ENCODE results near the gene SLMAP.

Gene SLMAP

DNA sequence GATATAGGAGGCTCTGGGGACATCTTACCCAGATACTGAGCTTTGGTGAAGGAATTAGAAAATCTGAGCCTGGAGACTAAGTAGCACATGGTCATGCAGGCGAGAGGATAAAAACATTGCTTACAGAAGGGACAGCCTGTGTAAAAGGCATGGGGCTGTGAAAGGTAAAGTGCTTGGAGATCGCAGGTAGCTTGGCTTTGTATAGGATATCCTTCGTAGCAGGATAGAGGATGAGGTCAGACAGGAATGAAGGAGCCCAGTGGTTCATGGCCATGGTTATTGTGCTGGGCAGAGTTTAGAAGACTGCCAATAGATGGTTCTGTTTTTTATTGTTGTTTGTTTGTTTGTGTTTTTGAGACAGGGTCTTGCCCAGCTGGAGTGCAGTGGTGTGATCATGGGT lies 82.5 kb downstream of the SLMAP start:
- Histone ChIP-seq H3K36me3 (ENCODE audit: control insufficient read depth in 2 of 2, insufficient read depth in 2 of 2, low read length in 2 of 2) (no peaks in the 10 kb centered on the region), H3K4me3 (ENCODE audit: low read length in 2 of 2) (no peak overlapping the region), H3K27ac (ENCODE audit: low read depth in 2 of 2, low read length in 2 of 2) (no peak overlapping the region), H3K27me3 (ENCODE audit: control insufficient read depth in 2 of 2, insufficient read depth in 2 of 2, low read length in 2 of 2) (no peaks in the 10 kb centered on the region), H3K4me1 (ENCODE audit: control insufficient read depth in 2 of 2, insufficient read depth in 2 of 2, low read length in 2 of 2) (no peaks in the 10 kb centered on the region), H3K9me3 (ENCODE audit: control insufficient read depth in 2 of 2, low read length in 2 of 2) (no peaks in the 10 kb centered on the region), H3K9ac (ENCODE audit: low read depth in 1 of 2, low read length in 2 of 2) (no peak overlapping the region)

DNA sequence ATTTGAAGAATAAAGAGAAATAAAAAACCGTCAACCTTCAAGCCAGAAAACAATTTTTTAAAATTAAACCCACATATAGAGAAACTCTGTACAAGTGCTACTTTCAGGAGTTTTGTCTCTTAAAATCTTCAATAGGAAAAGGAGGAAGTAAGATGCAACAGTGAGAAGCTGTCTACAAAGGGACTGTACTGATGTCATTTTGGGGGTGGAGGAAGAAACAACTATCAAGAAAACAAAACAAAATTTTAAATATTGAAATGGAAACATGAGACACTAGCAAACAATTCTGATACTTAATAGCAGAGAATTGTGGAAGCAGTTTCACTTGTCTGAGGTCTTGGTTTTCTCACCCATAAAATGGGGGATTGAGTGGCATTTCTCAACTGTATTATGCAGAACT lies 84.4 kb downstream of the SLMAP start:
- H3K27me3 ChIP-seq (ENCODE audit: control insufficient read depth in 2 of 2, insufficient read depth in 2 of 2, low read length in 2 of 2), result no peaks in the 10 kb centered on the region

DNA sequence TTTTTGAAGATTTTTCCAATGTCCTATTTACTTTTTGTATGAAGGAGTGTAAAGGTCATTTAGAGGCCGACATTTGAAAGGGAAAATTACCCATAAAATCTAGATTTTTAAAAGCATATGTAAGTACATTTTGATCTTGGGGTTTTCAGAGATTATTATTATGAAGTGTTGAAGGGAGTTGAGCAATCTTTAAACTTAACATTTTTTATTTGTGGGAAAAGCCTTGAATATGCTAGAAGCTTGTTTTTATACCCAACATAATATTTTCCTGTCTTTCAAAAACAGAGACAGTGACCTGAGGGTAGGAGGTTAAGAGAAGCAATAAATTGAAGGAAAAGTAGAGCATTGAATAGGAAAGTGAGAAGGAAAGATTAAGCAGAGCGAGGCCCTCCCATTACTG lies 85.7 kb downstream of the SLMAP start:
- H3K4me1 ChIP-seq (ENCODE audit: control insufficient read depth in 2 of 2, insufficient read depth in 2 of 2, low read length in 2 of 2), result no peaks in the 10 kb centered on the region
- no peaks in the 10 kb centered on the region for H3K9me3 ChIP-seq (ENCODE audit: control insufficient read depth in 2 of 2, low read length in 2 of 2)
- no peaks in the 10 kb centered on the region for H3K27me3 ChIP-seq (ENCODE audit: control insufficient read depth in 2 of 2, insufficient read depth in 2 of 2, low read length in 2 of 2)
- H3K9ac ChIP-seq (ENCODE audit: low read depth in 1 of 2, low read length in 2 of 2), result no peak overlapping the region
- H3K27ac ChIP-seq (ENCODE audit: low read depth in 2 of 2, low read length in 2 of 2), result no peak overlapping the region
- H3K36me3 ChIP-seq (ENCODE audit: control insufficient read depth in 2 of 2, insufficient read depth in 2 of 2, low read length in 2 of 2), result no peaks in the 10 kb centered on the region
- no peak overlapping the region for H3K4me3 ChIP-seq (ENCODE audit: low read length in 2 of 2)

More for the DNA sequence above, 84.4 kb downstream of the SLMAP start:
- H3K27ac ChIP-seq (ENCODE audit: low read depth in 2 of 2, low read length in 2 of 2), result no peak overlapping the region
- no peaks in the 10 kb centered on the region for H3K4me1 ChIP-seq (ENCODE audit: control insufficient read depth in 2 of 2, insufficient read depth in 2 of 2, low read length in 2 of 2)
- H3K4me3 ChIP-seq (ENCODE audit: low read length in 2 of 2), result no peak overlapping the region
- no peaks in the 10 kb centered on the region for H3K9me3 ChIP-seq (ENCODE audit: control insufficient read depth in 2 of 2, low read length in 2 of 2)
- no peak overlapping the region for H3K9ac ChIP-seq (ENCODE audit: low read depth in 1 of 2, low read length in 2 of 2)
- H3K36me3 ChIP-seq (ENCODE audit: control insufficient read depth in 2 of 2, insufficient read depth in 2 of 2, low read length in 2 of 2), result no peaks in the 10 kb centered on the region

DNA sequence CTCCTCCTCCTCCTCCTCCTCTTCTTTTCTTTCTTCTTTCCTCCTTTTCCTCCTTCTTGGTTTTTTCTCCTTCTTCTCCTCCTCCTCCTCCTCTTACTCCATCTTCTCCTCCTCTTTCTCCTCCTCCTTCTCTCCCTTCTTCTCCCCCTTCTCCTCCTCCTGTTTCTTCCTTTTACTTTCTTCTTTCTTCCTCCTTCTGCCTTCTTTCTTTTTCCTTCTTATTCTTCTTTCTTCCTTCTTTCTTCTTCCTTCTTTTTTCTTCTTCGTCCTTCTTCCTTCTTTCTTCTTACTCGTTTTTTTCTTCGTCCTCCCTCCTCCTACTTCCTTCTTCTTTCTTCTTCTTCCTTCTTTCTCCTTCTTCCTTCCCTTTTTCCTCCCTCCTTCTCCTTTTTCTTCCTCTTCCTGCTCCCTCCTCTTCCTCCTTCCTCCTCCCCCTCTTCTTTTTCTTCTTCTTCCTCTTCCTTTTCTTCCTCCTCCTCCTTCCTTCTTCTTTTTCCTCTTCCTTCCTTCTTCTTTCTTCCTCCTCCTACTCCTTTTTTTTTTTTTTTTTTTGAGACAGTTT lies 92.1 kb downstream of the SLMAP start:
- no peak overlapping the region for H3K9ac ChIP-seq (ENCODE audit: low read depth in 1 of 2, low read length in 2 of 2)
- H3K36me3 ChIP-seq (ENCODE audit: control insufficient read depth in 2 of 2, insufficient read depth in 2 of 2, low read length in 2 of 2), result no peaks in the 10 kb centered on the region
- H3K27ac ChIP-seq (ENCODE audit: low read depth in 2 of 2, low read length in 2 of 2), result no peak overlapping the region
- no peaks in the 10 kb centered on the region for H3K27me3 ChIP-seq (ENCODE audit: control insufficient read depth in 2 of 2, insufficient read depth in 2 of 2, low read length in 2 of 2)
- no peak overlapping the region for H3K4me3 ChIP-seq (ENCODE audit: low read length in 2 of 2)
- H3K9me3 ChIP-seq (ENCODE audit: control insufficient read depth in 2 of 2, low read length in 2 of 2), result no peaks in the 10 kb centered on the region
- no peaks in the 10 kb centered on the region for H3K4me1 ChIP-seq (ENCODE audit: control insufficient read depth in 2 of 2, insufficient read depth in 2 of 2, low read length in 2 of 2)

DNA sequence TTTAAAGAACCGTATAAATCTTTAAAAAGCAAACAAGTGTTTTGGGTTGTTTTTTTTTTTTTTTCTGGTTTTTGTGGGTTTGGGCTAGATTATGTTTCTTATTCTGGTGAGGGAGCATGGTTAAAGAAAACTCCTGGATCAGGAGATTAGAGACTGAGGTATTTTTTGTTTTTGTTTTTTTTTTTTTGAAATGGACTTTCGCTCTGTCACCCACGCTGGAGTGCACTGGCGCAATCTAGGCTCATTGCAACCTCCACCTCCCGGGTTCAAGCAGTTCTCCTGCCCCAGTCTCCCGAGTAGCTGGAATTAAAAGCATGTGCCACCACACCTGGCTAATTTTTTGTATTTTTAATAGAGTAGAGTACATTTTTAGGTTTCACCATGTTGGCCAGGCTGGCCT lies 95.2 kb downstream of the SLMAP start:
- Histone ChIP-seq H3K36me3 (ENCODE audit: control insufficient read depth in 2 of 2, insufficient read depth in 2 of 2, low read length in 2 of 2) (no peaks in the 10 kb centered on the region), H3K4me1 (ENCODE audit: control insufficient read depth in 2 of 2, insufficient read depth in 2 of 2, low read length in 2 of 2) (no peaks in the 10 kb centered on the region), H3K4me3 (ENCODE audit: low read length in 2 of 2) (no peak overlapping the region), H3K27me3 (ENCODE audit: control insufficient read depth in 2 of 2, insufficient read depth in 2 of 2, low read length in 2 of 2) (no peaks in the 10 kb centered on the region), H3K27ac (ENCODE audit: low read depth in 2 of 2, low read length in 2 of 2) (no peak overlapping the region), H3K9me3 (ENCODE audit: control insufficient read depth in 2 of 2, low read length in 2 of 2) (no peaks in the 10 kb centered on the region), H3K9ac (ENCODE audit: low read depth in 1 of 2, low read length in 2 of 2) (no peak overlapping the region)

DNA sequence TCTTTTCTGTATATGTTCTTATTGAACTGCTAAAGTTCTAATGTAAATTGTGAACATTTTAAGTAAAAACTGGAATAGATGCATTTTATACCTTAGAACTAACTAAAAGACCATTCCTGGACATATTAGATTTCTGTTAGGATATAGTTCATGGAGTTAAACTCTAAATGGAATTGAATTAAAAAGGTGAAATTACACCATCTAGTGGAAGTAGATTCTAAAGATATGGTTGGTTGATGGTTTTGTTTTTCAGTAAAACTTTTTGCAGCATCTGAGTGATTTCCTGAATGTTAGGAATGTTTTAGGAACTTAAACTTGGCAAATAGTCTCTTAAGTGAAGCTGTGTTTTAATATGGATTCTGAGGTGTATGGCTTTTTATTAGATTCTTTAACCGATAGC lies 96.8 kb downstream of the SLMAP start:
- Histone ChIP-seq H3K36me3 (ENCODE audit: control insufficient read depth in 2 of 2, insufficient read depth in 2 of 2, low read length in 2 of 2) (peaks cover 3% of the 10 kb centered on the region in 2 donors), H3K4me3 (ENCODE audit: low read length in 2 of 2) (no peak overlapping the region), H3K9me3 (ENCODE audit: control insufficient read depth in 2 of 2, low read length in 2 of 2) (no peaks in the 10 kb centered on the region), H3K9ac (ENCODE audit: low read depth in 1 of 2, low read length in 2 of 2) (no peak overlapping the region), H3K4me1 (ENCODE audit: control insufficient read depth in 2 of 2, insufficient read depth in 2 of 2, low read length in 2 of 2) (no peaks in the 10 kb centered on the region), H3K27ac (ENCODE audit: low read depth in 2 of 2, low read length in 2 of 2) (no peak overlapping the region), H3K27me3 (ENCODE audit: control insufficient read depth in 2 of 2, insufficient read depth in 2 of 2, low read length in 2 of 2) (no peaks in the 10 kb centered on the region)

DNA sequence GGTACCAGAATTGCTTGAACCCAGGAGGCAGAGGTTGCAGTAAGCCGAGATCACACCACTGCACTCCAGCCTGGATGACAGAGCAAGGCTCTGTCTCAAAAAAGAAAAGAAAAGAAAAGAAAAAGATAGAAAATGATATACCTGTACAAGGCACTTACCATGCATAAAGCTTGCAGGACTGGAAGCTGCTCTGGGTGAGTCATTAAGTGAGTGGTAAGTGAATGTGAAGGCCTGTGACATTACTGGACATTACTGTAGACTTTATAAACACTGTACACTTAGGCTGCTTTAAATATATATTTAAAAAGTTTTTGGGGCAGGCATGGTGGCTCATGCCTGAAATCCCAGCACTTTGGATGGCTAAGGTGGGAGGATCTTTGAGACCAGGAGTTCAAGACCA lies 99.2 kb downstream of the SLMAP start:
- no peak overlapping the region for H3K9ac ChIP-seq (ENCODE audit: low read depth in 1 of 2, low read length in 2 of 2)
- peaks cover 14 to 16% of the 10 kb centered on the region in 2 donors for H3K36me3 ChIP-seq (ENCODE audit: control insufficient read depth in 2 of 2, insufficient read depth in 2 of 2, low read length in 2 of 2)
- no peak overlapping the region for H3K27ac ChIP-seq (ENCODE audit: low read depth in 2 of 2, low read length in 2 of 2)

DNA sequence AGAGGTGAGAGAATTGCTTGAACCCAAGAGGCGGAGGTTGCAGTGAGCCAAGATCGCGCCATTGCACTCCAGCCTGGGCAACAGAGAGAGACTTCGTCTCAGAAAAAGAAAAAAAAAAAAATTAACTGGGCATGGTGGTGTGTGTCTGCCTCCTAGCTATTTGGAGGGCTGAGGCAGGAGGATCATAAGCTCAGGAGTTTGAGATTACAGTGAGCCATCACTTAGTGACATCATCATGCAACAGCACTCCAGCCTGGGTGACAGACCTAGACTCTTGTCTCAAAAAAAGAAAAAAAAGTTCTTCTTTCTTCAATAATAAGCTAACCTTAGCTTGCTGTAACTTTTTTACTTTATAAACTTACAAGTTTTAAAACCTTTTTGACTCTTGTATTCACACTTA lies 99.8 kb downstream of the SLMAP start:
- H3K9me3 ChIP-seq (ENCODE audit: control insufficient read depth in 2 of 2, low read length in 2 of 2), result no peaks in the 10 kb centered on the region
- no peak overlapping the region for H3K27ac ChIP-seq (ENCODE audit: low read depth in 2 of 2, low read length in 2 of 2)
- peaks cover 16 to 20% of the 10 kb centered on the region in 2 donors for H3K36me3 ChIP-seq (ENCODE audit: control insufficient read depth in 2 of 2, insufficient read depth in 2 of 2, low read length in 2 of 2)
- H3K4me1 ChIP-seq (ENCODE audit: control insufficient read depth in 2 of 2, insufficient read depth in 2 of 2, low read length in 2 of 2), result no peaks in the 10 kb centered on the region
- H3K27me3 ChIP-seq (ENCODE audit: control insufficient read depth in 2 of 2, insufficient read depth in 2 of 2, low read length in 2 of 2), result no peaks in the 10 kb centered on the region
- no peak overlapping the region for H3K4me3 ChIP-seq (ENCODE audit: low read length in 2 of 2)
- H3K9ac ChIP-seq (ENCODE audit: low read depth in 1 of 2, low read length in 2 of 2), result no peak overlapping the region

More for the DNA sequence above, 99.2 kb downstream of the SLMAP start:
- Histone ChIP-seq H3K4me1 (ENCODE audit: control insufficient read depth in 2 of 2, insufficient read depth in 2 of 2, low read length in 2 of 2) (no peaks in the 10 kb centered on the region), H3K27me3 (ENCODE audit: control insufficient read depth in 2 of 2, insufficient read depth in 2 of 2, low read length in 2 of 2) (no peaks in the 10 kb centered on the region), H3K9me3 (ENCODE audit: control insufficient read depth in 2 of 2, low read length in 2 of 2) (no peaks in the 10 kb centered on the region), H3K4me3 (ENCODE audit: low read length in 2 of 2) (no peak overlapping the region)

DNA sequence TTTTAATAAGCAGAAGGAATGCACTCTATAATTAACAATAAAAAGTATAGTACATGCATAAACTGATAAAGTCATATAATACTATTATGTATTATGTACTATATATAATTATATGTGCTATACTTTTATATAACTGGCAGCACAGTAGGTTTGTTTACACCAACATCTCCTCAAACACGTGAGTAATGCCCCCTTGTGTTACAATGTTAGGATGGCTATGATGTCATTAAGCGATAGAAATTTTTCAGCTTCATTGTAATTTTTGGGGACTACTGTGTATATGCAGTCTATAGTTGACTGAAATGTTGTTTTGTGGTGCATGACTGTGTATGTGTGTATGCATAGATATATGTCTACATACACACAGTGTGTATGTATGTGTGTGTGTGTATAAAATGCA lies 100.6 kb downstream of the SLMAP start:
- Histone ChIP-seq H3K9me3 (ENCODE audit: control insufficient read depth in 2 of 2, low read length in 2 of 2) (no peaks in the 10 kb centered on the region), H3K4me1 (ENCODE audit: control insufficient read depth in 2 of 2, insufficient read depth in 2 of 2, low read length in 2 of 2) (no peaks in the 10 kb centered on the region), H3K36me3 (ENCODE audit: control insufficient read depth in 2 of 2, insufficient read depth in 2 of 2, low read length in 2 of 2) (peaks cover 22 to 23% of the 10 kb centered on the region in 2 donors), H3K27me3 (ENCODE audit: control insufficient read depth in 2 of 2, insufficient read depth in 2 of 2, low read length in 2 of 2) (no peaks in the 10 kb centered on the region), H3K27ac (ENCODE audit: low read depth in 2 of 2, low read length in 2 of 2) (no peak overlapping the region), H3K4me3 (ENCODE audit: low read length in 2 of 2) (no peak overlapping the region), H3K9ac (ENCODE audit: low read depth in 1 of 2, low read length in 2 of 2) (no peak overlapping the region)

DNA sequence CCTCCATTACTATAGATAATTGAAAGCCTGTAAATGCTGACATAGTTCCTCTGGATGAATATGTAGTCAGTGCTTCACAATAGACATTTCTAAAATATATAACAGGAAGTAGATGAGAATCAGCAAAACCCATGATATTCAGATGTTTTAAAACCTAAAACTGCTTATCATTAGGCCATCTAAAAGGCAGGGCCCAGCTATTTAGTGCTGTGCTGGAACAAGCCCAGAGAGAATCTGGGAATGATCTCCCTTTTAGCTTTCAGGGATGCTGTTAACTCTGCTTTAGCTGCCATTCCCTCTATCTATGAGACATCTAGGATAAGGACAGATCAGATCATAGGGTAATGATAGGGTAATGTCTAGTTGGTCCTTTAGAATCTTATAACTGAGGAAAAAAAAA lies 106.8 kb downstream of the SLMAP start:
- Histone ChIP-seq H3K36me3 (ENCODE audit: control insufficient read depth in 2 of 2, insufficient read depth in 2 of 2, low read length in 2 of 2) (peaks cover 29 to 38% of the 10 kb centered on the region in 2 donors), H3K9ac (ENCODE audit: low read depth in 1 of 2, low read length in 2 of 2) (no peak overlapping the region), H3K4me1 (ENCODE audit: control insufficient read depth in 2 of 2, insufficient read depth in 2 of 2, low read length in 2 of 2) (no peaks in the 10 kb centered on the region), H3K4me3 (ENCODE audit: low read length in 2 of 2) (no peak overlapping the region), H3K27me3 (ENCODE audit: control insufficient read depth in 2 of 2, insufficient read depth in 2 of 2, low read length in 2 of 2) (no peaks in the 10 kb centered on the region), H3K27ac (ENCODE audit: low read depth in 2 of 2, low read length in 2 of 2) (no peak overlapping the region), H3K9me3 (ENCODE audit: control insufficient read depth in 2 of 2, low read length in 2 of 2) (no peaks in the 10 kb centered on the region)

DNA sequence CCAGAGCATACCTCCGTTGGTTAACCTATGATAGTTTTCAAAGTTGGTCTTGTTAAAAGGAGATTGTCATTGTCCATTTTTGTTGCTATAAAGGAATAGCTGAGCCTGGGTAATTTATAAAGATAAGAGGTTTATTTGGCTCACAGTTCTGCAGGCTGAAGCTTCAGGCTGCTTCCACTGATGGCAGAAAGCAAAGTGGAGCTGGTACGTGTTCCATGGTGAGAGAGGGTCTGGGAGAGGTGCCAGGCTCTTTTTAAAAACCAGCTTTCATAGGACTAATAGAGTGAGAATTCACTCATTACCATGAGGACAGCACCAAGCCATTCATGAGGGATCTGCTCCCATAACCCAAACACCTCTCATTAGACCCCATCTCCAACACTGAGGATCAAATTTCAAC lies 107.3 kb downstream of the SLMAP start:
- no peaks in the 10 kb centered on the region for H3K4me1 ChIP-seq (ENCODE audit: control insufficient read depth in 2 of 2, insufficient read depth in 2 of 2, low read length in 2 of 2)
- H3K9ac ChIP-seq (ENCODE audit: low read depth in 1 of 2, low read length in 2 of 2), result no peak overlapping the region
- no peak overlapping the region for H3K4me3 ChIP-seq (ENCODE audit: low read length in 2 of 2)
- no peaks in the 10 kb centered on the region for H3K9me3 ChIP-seq (ENCODE audit: control insufficient read depth in 2 of 2, low read length in 2 of 2)
- peaks cover 29 to 34% of the 10 kb centered on the region in 2 donors for H3K36me3 ChIP-seq (ENCODE audit: control insufficient read depth in 2 of 2, insufficient read depth in 2 of 2, low read length in 2 of 2)
- H3K27ac ChIP-seq (ENCODE audit: low read depth in 2 of 2, low read length in 2 of 2), result no peak overlapping the region
- H3K27me3 ChIP-seq (ENCODE audit: control insufficient read depth in 2 of 2, insufficient read depth in 2 of 2, low read length in 2 of 2), result no peaks in the 10 kb centered on the region
